BE2C (cell line): ENCODE measurements around the gene AZGP1.
"Not testable (repeated sequence)": the region's sequence is repeated elsewhere in the genome, so short reads cannot be mapped to it uniquely, and the experiment has no call there.

ENCODE experiments used
- DNase-seq: peaks from one replicate; pipeline ENCODE4 v3.0.0-alpha.2; 2020
- H3K27me3 ChIP-seq: fragments of 250-450 bp; sonication (Bioruptor Pico); 2 replicates; pipeline ENCODE4 v1.5.1; 2020; ENCODE audit warnings: mild to moderate bottlenecking
- H3K36me3 ChIP-seq: fragments of 250-450 bp; sonication (Bioruptor Pico); 2 replicates; pipeline ENCODE4 v1.5.1; 2020; ENCODE audit warnings: mild to moderate bottlenecking
- H3K4me1 ChIP-seq: fragments of 250-450 bp; sonication (Bioruptor Pico); 2 replicates; pipeline ENCODE4 v1.5.1; 2020
- H3K4me3 ChIP-seq: 2 replicates; pipeline ENCODE4 v1.5.1; 2011; ENCODE audit warnings: low read depth, low read length
- H3K9me3 ChIP-seq: fragments of 250-450 bp; sonication (Bioruptor Pico); 2 replicates; pipeline ENCODE4 v1.5.1; 2020
- TF ChIP-seq, protein P1 (sequence below): IDR thresholded peaks from 2 replicates; pipeline ENCODE4 v1.5.1; 2012; ENCODE audit warnings: mild to moderate bottlenecking, low read depth, low read length

The AZGP1 gene

DNA sequence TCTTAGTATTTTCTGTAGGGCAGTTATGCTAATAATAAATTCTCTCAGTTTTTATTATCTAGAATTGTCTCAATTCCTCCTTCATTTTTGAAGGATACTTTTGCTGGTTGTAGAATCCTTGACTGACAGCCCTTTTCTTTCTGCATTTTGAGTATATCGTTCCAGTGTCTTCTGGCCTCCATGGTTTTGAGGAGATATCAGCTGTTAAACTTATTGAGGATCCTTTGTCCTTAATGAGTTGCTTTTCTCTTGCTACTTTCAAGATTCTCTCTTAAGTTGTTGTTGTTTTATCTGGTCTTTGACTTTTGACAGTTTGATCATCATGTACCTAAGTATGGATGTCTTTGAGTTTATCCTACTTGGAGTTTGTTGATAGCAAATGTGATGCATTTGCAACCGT, 37.5 kb downstream of the AZGP1 start:
- no peaks in the 10 kb centered on the region for H3K36me3 ChIP-seq
- no peak overlapping the region for H3K4me3 ChIP-seq
- TF ChIP-seq, protein P1, sequence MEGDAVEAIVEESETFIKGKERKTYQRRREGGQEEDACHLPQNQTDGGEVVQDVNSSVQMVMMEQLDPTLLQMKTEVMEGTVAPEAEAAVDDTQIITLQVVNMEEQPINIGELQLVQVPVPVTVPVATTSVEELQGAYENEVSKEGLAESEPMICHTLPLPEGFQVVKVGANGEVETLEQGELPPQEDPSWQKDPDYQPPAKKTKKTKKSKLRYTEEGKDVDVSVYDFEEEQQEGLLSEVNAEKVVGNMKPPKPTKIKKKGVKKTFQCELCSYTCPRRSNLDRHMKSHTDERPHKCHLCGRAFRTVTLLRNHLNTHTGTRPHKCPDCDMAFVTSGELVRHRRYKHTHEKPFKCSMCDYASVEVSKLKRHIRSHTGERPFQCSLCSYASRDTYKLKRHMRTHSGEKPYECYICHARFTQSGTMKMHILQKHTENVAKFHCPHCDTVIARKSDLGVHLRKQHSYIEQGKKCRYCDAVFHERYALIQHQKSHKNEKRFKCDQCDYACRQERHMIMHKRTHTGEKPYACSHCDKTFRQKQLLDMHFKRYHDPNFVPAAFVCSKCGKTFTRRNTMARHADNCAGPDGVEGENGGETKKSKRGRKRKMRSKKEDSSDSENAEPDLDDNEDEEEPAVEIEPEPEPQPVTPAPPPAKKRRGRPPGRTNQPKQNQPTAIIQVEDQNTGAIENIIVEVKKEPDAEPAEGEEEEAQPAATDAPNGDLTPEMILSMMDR = no peak
- no peaks in the 10 kb centered on the region for H3K27me3 ChIP-seq
- no peak for DNase-seq
- H3K9me3 ChIP-seq = no peaks in the 10 kb centered on the region
- no peaks in the 10 kb centered on the region for H3K4me1 ChIP-seq

GRCh38 chr7:99935009-99935408, 40.8 kb downstream of the AZGP1 start:
- peak; percentile 16 for DNase-seq
- not testable (repeated sequence) for H3K4me1 ChIP-seq, H3K9me3 ChIP-seq, H3K36me3 ChIP-seq, H3K27me3 ChIP-seq, H3K4me3 ChIP-seq

- Histone ChIP-seq H3K27me3 (peaks cover 14% of the 10 kb centered on the region; the same call in 1 of the 2 replicates), H3K4me1 (no peaks in the 10 kb centered on the region), H3K9me3 (no peaks in the 10 kb centered on the region), H3K36me3 (no peaks in the 10 kb centered on the region), H3K4me3 (no peak overlapping the region)
- TF ChIP-seq, protein P1 = no peak
- no peak for DNase-seq
Observed at GRCh38 chr7:99930376-99930775, 45.5 kb downstream of the AZGP1 start.

GRCh38 chr7:99929730-99930053, 46.1 kb downstream of the AZGP1 start:
- H3K4me3 ChIP-seq = peak overlapping the region; percentile 63
- peaks cover 14% of the 10 kb centered on the region; the same call in 1 of the 2 replicates for H3K27me3 ChIP-seq

GRCh38 chr7:99928994-99929729, 46.7 kb downstream of the AZGP1 start, which contains the start of gene GJC3:
Gene GJC3, minus strand, starts transcription at chr7:99929620. Its CDS starts 0 bp downstream, at chr7:99929620.
- no peaks in the 10 kb centered on the region for H3K4me1 ChIP-seq
- DNase-seq = peak; percentile 78
- TF ChIP-seq, protein P1 = peak; percentile 64
- no peaks in the 10 kb centered on the region for H3K9me3 ChIP-seq
- peaks cover 14% of the 10 kb centered on the region; the same call in 1 of the 2 replicates for H3K27me3 ChIP-seq
- H3K36me3 ChIP-seq = no peaks in the 10 kb centered on the region
- peak within 1 kb of the TSS; percentile 63 for H3K4me3 ChIP-seq

More at GRCh38 chr7:99929730-99930053, 46.1 kb downstream of the AZGP1 start:
- H3K4me1 ChIP-seq = no peaks in the 10 kb centered on the region
- no peak for DNase-seq
- TF ChIP-seq, protein P1 = no peak
- H3K36me3 ChIP-seq = no peaks in the 10 kb centered on the region
- H3K9me3 ChIP-seq = no peaks in the 10 kb centered on the region

- Histone ChIP-seq H3K36me3 (no peaks in the 10 kb centered on the region), H3K9me3 (no peaks in the 10 kb centered on the region), H3K4me3 (no peak overlapping the region), H3K27me3 (peaks cover 14% of the 10 kb centered on the region; the same call in 1 of the 2 replicates), H3K4me1 (no peaks in the 10 kb centered on the region)
- TF ChIP-seq, protein P1 = no peak
- DNase-seq = no peak
Observed at GRCh38 chr7:99928188-99928587, 47.6 kb downstream of the AZGP1 start.
